Ureter (tissue), 1 donor: ENCODE measurements around the gene SENP6. TPM values are rescaled to one million over a fixed set of nuclear protein-coding genes. Genes with fewer than 3 reads are reported as not detected.
"Not testable (repeated sequence)": the region's sequence is repeated elsewhere in the genome, so short reads cannot be mapped to it uniquely, and the experiment has no call there.

Source experiments
- DNase-seq: peaks from one replicate; pipeline ENCODE4 v3.0.0-alpha.2; 2020; ENCODE audit warnings: low spot score
- total RNA-seq: library from RNA; stranded (reverse); gene quantifications from one replicate; pipeline ENCODE4 v1.2.4, GENCODE V29; 2023
- donor health status: DM: yes; HTN: yes; CAD: no.

Gene SENP6
- total RNA-seq, 1 donor from 2014 or later: 173 TPM

DNA sequence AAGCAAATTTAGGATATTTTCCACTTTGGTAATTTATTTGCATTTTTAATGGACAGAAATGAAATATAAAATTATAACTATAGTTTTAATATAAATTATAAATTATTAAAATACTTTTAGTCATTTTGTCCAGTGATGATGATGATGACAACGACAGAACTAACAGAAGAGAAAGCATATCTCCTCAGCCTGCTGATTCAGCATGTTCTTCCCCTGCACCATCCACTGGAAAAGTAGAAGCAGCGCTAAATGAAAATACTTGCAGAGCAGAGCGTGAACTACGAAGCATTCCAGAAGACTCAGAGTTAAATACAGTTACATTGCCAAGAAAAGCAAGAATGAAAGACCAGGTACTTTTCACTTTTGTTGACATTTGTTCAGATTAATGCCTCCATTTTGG lies 64.9 kb downstream of the SENP6 start:
- DNase-seq: no peak

DNA sequence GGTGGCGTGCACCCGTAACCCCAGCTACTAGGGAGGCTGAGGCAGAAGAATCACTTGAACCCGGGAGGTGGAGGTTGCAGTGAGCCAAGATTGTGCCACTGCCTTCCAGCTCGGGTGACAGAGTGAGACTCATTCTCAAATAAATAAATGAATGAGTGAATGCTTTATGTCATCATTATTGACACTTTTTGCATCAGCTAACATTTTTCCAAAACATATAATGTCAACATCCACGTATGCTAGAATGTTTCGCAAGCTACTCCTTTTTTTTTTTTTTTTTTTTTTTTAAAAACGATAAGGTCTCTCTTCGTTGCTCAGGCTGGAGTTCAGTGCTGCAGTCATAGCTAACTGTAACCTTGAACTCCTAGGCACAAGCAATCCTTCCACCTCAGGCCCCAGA lies 72.2 kb downstream of the SENP6 start:
- no peak for DNase-seq

DNA sequence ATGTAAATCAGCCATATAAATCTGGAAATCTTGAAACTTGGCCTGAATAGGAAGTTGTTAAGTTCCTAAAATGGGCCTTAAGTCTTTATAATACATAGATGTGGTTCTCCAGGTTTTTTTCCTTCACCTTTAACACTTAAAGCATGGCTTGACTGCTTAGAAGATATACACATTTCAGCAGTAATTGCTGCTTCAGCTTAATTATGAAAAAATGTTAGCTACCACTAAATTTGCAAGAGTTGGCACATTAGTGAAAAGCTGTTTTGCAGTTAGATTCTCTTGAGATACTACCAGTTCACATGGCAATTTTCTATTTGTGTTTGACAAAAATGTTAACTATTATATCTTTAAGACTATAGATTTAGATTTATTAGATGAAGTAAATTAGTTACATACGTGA lies 74.7 kb downstream of the SENP6 start:
- no peak for DNase-seq

DNA sequence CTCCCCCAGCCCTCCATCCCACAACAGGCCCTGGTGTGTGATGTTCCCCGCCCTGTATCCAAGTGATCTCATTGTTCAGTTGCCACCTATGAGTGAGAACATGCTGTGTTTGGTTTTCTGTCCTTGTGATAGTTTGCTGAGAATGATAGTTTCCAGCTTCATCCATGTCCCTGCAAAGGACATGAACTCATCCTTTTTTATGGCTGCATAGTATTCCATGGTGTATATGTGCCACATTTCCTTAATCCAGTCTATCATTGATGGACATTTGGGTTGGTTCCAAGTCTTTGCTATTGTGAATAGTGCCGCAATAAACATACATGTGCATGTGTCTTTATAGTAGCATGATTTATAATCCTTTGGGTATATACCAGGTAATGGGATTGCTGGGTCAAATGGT lies 80.9 kb downstream of the SENP6 start:
- not testable (repeated sequence) for DNase-seq

DNA sequence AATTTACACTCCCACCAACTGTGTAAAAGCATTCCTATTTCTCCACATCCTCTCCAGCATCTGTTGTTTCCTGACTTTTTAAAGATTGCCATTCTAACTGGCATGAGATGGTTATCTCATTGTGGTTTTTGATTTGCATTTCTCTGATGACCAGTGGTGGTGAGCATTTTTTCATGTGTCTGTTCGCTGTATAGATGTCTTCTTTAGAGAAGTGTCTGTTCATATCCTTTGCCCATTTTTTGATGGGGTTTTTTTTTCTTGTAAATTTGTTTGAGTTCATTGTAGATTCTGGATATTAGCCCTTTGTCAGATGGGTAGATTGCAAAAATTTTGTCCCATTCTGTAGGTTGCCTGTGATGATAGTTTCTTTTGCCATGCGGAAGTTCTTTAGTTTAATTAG lies 81.3 kb downstream of the SENP6 start:
- DNase-seq: not testable (repeated sequence)

DNA sequence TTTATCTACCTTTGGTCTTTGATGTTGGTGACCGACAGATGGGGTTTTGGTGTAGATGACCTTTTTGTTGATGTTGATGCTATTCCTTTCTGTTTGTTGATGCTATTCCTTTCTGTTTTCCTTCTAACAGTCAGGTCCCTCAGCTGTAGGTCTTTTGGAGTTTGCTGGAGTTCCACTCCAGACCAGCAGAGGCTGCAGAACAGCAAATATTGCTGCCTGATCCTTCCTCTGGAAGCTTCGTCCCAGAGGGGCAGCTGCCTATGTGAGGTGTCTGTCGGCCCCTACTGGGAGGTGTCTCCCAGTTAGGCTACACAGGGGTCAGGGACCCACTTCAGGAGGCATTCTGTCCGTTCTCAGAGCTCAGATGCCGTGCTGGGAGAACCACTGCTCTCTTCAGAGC lies 85.9 kb downstream of the SENP6 start:
- not testable (repeated sequence) for DNase-seq

DNA sequence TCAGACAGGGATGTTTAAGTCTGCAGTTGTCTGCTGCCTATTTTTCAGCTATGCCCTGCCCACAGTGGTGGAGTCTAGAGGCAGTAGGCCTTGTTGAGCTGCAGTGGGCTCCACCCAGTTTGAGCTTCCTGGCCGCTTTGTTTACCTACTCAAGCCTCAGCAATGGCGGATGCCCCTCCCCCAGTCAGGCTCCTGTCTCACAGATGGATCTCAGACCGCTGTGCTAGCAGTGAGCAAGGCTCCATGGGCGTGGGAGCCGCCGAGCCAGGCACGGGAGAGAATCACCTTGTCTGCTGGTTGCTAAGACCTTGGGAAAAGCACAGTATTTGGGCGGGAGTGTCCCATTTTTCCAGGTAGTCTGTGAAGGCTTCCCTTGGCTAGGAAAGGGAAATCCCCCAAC lies 86.3 kb downstream of the SENP6 start:
- not testable (repeated sequence) for DNase-seq

DNA sequence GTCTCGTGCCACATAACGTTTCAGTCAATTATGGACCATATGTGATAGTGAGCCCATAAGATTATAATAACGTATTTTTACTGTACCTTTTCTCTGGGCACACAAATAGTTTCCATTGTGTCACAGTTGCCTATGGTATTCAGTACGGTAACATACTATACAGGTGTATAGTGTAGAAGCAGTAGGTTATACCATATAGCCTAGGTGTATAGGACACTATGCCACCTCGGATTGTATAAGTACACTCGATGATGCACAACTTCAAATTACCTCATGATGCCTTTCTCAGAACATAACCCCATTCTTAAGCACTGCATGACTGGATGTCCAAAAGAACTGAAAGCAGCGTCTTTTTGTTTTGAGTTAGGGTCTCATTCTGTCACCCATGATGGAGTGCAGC lies 87.9 kb downstream of the SENP6 start:
- DNase-seq: no peak

DNA sequence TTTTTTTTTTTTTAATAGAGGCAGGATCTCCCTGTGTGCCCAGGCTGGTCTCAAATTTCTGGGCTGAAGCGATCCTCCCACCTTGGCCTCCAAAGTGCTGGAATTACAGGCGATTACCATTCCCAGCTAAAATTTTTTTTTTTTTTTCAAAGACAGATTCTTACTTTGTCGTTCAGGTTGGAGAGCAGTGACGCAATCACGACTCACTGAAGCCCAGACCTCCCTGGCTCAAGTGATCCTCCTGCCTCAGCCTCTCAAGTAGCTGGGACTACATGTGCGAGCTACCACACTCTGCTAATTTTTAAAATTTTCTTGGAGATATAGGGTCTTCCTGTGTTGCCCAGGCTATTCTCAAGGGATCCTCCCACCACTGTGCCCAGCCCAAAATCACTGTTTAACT lies 89.3 kb downstream of the SENP6 start:
- DNase-seq: no peak

DNA sequence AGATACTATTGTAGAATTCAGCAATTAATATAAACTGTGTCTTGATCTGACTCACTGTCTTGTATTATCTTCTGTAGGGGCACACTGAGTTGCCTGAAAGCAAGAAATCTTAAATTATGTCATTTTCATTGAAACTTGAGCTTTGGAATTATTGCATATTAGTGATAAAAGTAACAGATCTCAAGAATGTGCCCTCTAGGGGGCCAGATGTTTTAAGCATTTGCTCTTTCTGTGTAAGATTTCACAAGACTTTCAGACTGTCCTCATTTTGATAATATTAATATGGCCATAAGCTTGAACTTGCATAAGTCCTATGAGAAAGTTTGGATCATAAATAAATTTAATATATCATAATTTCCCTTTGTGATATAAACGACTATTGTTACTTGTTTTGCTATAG lies 91.9 kb downstream of the SENP6 start:
- DNase-seq: no peak

DNA sequence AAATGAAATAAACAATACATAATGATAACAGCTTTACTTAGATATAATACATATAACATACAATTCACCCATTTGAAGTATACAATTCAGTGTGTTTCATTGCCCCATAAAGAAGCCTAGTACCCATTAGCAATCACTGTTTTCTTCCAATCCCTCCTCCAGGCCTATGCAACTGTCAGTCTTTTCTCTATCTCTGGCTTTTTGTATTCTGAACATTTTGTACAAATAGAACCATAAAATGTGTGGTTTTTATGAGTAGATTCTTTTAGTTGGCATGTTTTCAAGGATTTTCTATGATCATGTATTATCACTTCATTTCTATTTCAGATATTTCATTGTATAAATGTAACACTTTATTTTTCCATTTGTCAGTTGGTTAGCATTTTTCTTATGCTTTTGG lies 92.7 kb downstream of the SENP6 start:
- no peak for DNase-seq

DNA sequence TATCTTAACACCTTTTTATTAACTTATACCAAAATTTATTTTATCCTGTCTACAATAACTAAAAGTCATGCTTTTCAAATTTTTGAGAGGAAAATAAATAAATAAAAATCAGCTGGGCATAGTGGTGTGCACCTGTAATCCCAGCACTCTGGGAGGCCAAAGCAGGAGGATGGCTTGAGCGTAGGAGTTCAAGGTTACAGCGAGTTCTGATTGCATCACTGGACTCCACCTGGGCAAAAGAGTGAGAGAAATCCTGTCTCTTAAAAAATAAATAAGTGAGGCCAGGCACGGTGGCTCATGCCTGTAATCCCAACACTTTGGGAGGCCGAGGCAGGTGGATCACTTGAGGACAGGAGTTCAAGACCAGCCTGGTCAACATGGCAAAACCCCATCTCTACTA lies 106.7 kb downstream of the SENP6 start:
- not testable (repeated sequence) for DNase-seq

DNA sequence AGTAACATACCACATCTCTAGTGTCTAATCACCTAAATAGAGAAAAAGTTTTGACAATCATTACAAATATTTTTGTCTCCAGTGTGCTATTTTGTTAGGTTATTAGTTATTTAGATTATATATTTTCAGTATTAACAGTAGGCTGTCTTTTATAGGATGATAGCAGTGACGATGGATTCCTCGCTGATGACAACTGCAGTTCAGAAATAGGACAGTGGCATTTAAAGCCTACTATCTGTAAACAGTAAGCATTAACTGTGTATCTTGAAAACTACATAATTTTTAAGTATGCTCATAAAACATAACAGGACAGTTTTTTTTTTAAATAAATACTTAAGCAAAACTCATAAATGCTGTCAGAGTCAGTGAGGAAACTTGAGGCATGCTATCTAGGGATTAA lies 109.5 kb downstream of the SENP6 start:
- DNase-seq: no peak

DNA sequence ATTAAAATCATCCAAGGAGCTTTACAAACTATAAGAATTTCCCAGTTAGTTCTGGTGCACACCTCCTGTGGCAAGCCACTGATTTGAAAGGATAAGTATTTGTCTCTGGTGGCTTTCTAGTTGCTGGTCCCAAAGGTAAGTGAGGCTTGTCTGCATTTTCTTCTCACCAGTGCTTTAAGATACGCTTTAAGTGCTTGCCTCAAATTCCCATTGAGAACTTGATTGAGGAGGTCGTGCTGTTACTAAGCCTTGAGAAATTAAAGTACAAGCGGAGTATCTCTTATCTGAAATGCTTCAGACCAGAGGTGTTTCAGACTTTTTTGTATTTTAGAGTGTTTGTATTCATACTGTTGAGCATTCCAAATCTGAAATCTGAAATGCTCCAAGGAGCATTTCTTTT lies 117.5 kb downstream of the SENP6 start:
- DNase-seq: no peak

DNA sequence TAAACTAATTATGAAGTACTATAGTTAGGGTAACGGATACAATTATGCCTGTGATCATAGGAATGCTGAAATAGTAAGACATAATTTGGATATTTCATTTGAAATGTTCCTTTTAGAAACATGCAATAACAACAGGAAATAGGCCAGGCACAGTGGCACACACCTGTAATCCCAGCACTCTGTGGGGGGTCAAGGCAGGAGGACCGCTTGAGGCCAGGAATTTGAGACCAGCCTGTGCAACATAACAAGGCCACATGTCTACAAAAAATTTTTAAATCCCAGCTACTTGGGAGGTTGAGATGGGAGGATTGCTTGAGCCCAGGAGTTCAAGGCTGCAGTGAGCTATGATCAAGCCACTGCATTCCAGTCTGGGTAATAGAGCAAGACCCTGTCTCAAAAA lies 121.7 kb downstream of the SENP6 start:
- no peak for DNase-seq

DNA sequence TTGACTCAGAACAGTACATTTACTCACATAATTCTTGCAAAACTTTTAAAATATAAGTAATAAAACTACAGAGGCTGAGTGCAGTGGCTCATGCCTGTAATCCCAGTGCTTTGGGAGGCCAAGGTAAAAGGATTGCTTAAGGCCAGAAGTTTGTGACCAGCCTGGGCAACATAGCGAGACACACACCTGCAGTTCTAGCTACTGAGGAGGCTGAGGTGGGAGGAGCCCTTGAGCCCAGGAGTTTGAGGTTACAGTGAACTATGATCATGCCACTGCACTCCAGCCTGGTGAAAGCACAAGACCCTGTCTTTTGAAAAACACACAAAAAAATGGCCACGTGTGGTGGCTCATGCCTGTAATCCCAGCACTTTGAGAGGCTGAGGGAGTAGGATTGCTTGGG lies 125.5 kb downstream of the SENP6 start:
- no peak for DNase-seq

DNA sequence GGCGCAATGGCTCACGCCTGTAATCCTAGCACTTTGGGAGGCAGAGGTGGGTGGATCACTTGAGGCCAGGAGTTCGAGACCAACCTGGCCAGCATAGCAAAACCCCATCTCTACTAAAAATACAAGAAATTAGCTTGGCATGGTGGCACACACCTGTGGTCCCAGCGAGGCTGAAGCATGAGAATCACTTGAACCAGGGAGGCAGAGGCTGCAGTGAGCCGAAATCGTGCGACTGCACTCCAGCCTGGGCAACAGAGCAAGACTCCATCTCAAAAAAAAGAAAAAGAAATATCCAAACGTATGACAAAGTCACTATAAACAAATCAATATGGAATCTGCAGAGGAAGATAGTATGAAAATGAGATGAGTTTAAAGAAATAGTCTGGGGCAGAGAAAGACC lies 129.3 kb downstream of the SENP6 start:
- not testable (repeated sequence) for DNase-seq

DNA sequence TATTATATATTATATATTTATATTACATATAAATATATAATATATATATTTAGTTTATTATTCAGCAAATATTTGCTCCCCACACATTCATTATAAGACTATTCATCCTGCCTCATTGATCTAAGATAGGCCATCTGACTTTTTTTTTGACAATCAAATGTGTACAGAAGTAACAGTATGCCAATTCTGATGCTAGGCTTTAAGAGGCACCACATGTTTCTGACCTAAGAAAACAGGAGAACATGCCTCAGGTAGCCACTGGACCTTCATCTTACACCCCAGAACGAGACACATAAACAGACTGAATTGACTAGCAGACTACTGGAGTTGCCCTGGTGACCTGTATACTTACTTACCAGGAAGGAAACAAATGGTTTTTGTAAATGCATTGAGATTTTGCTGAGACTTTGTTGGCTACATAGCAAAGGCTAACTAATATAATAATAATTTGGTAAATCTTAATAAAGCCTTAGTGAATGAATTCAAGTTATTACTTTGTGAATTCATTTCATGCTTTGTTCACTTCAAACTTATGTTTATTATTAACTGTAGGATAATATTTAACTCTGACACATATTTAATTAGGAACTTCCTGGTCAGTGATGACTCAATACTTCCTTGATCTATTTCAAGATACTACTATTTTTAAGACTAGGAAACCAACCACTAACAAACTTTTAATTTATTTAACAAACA lies 134.0 kb downstream of the SENP6 start:
- no peak for DNase-seq

DNA sequence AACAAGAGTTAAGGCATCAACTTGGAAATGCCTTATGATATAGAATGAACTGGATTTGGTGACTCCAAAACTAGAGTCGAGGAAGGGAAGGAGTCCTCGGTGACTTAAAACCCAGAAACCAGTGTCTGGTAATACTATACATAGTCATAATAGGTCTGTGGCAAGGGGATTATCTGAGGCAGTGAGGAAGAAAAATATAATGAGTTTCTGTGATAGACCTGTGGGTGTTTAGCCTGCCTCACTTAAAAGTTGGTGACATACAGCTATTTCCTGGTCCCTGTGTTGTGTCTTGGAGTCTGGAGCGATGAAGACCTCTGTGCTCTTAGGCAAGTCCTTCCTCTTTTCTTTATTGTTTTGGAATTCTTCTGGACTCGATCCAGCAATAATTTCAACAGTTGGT lies 142.3 kb downstream of the SENP6 start:
- no peak for DNase-seq

DNA sequence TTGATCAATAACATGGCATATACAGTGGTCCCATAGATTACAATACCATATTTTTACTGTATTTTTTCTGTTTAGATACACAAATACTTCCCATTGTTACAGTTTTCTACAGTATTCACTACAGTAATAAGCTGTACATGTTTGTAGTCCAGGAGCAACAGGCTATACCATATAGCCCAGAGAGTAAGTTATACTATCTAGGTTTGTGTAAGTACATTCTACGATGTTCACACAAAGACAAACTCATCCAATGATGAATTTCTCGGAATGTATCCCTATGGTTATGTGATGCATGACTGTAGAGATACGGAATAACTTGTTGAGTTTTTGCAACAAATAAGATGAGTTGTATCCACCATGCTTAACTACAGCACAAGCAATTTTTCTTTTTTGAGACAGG lies 143.7 kb downstream of the SENP6 start:
- DNase-seq: no peak

DNA sequence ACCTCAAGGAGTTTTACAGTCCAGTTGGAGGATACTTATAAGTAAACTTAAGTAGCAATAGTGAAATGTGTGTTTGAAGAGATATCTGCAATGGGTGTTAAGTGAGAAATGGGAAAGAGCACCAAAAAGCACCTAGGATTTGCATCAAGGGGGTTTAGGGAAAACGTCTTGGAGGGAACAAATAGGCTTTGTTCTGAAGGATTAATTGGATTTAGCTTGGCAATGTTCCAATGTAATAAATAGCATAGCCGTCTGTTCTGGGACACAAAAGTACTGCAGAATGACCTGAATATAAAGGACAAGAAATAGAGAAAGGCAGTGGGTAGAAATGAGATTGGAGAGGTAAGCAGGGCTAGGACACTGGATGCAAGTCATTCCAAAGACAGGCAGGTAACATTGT lies 144.5 kb downstream of the SENP6 start:
- no peak for DNase-seq

DNA sequence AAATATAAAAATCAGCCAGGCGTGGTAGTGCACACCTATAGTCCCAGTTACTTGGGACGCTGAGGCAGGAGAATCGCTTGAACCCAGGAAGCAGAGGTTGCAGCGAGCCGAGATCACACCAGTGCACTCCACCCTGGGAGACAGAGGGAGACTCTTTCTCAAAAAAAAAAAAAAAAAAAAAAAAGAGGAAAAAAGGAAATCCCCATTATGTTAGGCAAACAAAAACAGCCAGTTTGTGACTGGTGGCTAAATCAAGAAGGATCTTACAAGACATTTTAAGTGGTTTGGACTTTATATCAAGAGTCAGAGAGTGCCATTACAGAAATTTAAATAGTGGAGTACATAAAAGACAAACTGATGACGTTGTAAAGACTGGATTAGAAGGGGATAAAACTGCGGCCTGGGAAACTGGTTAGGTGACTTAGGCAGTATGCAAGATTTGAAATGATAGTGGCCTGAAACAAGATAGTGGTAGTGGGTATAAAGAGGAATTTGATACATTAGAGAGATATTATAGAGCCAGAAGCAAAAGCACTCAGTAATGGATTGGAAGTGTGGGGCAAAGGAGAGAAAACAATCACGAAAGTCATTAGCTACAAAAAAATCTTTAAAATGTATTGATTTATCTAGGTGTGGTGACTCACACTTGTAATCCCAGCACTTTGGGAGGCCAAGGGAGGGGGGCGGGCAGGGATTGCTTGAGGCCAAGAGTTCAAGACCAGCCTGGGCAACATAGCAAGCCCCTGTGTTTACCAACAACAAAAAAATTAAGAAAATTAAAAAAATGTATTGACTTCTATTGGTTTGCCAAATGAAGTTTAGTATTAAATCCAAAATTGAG lies 145.7 kb downstream of the SENP6 start:
- DNase-seq: no peak

DNA sequence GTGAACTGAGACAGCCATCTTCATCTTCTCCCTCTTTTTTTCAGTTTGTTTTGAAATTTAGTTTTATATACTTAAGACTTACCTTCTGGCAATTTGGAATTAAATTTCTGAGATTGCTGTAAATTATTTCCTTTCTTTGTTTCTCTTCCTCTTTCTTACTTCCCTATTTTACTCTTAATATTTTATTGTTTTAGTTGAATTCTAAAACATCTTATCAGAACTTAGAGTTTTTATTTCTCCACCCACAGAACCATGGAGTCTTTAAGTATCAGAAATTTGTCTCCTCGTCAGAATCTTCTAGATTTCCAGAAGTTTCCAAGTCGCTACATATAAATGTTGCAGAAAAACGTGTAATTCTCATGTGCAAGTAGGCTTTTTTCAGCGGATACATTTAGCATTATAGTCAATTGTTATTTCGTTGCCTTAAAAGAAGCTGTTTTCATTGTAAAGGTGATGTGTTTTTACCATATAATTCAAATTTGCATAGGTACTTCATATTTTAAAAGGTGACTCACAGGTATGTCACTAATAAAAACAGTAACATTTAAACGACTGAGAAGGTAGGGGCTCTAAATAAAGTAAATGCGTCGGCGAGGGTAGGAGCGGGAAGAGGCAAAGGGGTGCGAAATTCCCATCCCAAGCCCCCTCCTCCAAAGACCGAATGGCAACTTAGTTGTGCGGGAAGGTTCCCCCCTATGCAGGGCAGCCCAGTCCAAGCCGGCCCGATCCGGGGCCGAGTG lies 146.5 kb downstream of the SENP6 start:
- DNase-seq: no peak
